Glomerular visceral epithelial cell (primary cell): Measurements from ENCODE around the gene RBMS3.

Source experiments
- DNase-seq: peaks from one replicate; pipeline ENCODE4 v3.0.0-alpha.2; 2016; ENCODE audit errors: extremely low spot score

Gene RBMS3

DNA sequence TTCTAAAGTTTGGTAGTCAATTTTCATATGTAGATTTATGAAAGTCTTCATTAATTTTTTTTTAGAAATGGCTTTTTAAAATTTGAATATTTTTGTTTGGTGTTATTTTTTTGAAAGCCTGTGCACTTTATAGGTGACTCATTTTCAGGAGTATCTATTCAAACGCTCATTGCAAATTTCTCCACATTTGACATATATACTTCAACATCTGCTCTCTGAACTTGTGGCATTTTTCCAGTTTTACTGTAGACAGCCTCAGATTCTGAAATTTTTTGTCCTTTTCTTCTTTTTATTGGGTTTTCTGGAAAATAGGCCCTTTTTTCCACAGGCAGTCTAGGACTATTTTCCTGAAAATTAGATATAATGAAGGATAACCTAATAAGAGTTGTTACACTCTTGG, 396.6 kb downstream of the RBMS3 start:
- no peak for DNase-seq

- no peak for DNase-seq
These were observed 399.1 kb downstream of the RBMS3 start for GRCh38 chr3:29679944-29680343.

DNA sequence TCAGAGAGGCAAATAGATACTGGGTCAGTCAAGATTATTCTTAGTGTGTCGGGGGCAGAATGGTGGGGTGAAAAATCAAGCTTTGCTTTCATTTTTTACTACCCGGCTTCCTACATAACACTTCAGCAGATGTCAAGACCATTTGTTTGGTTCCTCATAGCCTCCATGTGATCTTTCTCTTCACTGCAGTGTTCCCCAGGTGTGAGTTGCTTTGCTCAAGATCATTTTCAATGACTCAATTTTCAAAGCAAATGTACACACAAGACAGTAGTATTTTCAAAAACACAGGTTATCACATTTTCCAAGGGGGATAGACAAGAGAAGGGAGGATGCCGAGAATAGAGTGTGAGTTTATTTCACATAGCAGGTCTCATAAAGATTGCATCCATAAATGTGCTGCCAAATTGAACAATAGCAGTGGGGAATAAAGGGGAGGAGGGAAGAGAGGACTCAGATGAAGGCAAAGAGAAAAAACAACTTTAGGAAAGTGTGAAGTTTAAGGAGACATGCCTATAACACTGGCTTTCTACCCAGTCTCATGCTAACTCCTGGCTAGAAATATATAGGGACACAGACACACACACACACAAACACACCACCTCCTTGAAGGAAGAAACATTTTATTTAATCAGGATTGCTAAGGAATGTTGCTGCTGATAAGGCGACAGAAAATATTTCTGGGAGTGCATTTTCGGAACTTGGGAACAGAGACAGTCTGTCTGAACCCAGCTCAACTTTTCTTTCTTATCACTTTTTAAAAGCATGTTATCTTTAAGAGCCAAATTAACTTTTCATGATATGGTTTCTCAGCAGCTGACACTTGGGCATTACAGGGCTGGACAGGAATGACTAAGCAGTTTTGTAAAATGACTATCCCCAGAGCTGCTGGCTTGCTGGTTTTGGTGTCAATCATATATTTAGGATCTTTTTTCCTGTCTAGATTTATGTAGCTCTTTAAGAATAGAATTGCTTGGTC, 402.4 kb downstream of the RBMS3 start:
- DNase-seq, result peak; percentile 40

- DNase-seq, result peak; percentile 71
These were observed 406.2 kb downstream of the RBMS3 start for GRCh38 chr3:29686889-29687592.

GRCh38 chr3:29690686-29691353, 409.9 kb downstream of the RBMS3 start:
- no peak for DNase-seq

- peak; percentile 94 for DNase-seq
These were observed 413.0 kb downstream of the RBMS3 start for GRCh38 chr3:29693863-29694262.

DNA sequence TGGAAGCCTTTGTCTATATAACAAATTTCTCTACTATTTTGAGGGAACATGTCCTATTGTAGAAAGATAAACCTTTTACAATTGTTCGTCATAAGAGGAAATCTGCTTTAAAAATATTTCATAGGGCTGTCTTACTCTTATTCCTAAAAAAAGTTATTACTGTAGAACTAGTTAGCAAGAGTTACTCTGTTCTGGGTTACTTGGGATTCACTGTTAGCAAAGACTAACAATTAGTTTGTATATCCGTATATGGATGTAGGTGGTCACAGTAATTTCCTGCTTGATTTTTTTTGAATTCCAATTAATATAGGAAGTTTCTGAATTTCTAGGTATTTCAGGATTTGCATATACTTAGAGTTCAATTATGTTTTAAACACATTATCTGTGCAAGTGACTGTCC, 413.5 kb downstream of the RBMS3 start:
- no peak for DNase-seq

GRCh38 chr3:29694783-29695182, 413.9 kb downstream of the RBMS3 start:
- peak; percentile 91 for DNase-seq

GRCh38 chr3:29695201-29695600, 414.3 kb downstream of the RBMS3 start:
- no peak for DNase-seq

DNA sequence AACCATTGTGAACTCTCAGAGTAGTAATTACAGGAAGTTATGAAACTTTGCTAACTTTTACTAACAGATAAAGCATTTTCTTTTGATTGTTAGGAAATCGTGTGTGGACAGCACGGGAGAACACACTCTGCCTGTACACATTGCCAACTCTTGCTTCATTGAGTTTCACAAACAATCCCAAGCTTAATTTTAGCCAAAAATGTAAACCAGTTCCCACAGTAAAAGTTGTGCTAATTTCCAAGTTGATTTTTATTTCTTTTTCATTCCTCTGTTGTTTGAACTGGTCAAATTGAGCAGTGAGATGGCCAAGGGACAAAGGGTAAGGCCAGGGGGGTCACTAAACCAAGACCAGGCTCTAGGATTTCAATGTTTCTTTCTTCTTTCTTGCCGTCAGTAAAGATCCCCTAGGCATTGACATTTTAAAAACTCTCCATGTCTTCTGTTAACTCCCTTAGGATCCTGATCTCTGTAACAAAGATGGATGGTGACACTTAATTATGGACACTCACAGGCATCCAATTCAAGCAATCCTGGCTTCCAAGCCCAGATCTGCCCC, 414.9 kb downstream of the RBMS3 start:
- peak; percentile 29 for DNase-seq

- no peak for DNase-seq
These were observed 415.4 kb downstream of the RBMS3 start for GRCh38 chr3:29696311-29696710.

GRCh38 chr3:29697989-29698388, 417.1 kb downstream of the RBMS3 start:
- DNase-seq, result peak; percentile 30

- DNase-seq, result no peak
These were observed 419.4 kb downstream of the RBMS3 start for GRCh38 chr3:29700256-29700655.

GRCh38 chr3:29701326-29701983, 420.6 kb downstream of the RBMS3 start:
- DNase-seq, result no peak

DNA sequence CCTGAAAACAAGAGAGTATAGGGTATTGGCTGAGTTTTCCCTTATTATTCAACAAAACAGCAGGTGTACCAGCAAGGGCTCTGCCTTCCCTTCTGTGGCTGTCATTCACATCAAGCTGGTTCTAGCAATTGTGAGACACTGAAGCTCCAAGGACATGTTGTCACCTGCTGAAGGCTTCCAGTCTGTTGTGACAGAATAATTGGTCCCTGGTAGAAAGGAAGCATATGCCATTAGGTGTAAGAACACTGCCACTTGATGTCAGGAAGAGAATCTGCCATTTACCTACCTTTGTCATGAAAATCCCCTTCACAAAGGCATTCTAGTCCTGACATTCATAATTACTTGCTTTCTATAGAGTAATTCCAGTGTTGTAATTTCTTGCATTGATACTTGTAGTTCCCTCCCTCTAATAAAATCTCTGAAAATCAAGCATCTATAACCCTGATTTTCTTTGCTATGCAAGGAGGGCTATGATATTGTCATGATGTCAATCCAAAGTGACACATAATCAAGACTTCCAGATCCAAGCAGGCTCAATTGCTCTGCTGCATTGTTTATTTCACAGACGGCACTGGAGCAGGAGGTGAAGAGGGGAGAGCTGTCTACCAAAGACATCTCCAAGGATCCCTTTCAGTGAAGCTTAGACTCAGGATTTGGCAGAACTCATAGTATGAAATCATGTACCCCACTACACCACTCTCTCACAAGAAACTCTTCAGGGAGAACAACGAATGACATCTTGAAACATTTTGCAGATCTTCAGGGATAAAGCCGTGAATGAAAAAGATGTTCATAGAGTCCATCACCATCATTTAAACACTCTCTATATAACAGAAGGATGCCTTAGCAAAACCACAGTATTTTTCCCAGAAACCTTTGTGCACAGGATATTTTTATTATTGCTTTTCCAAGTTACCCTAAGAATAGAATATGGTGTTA, 425.3 kb downstream of the RBMS3 start:
- no peak for DNase-seq

DNA sequence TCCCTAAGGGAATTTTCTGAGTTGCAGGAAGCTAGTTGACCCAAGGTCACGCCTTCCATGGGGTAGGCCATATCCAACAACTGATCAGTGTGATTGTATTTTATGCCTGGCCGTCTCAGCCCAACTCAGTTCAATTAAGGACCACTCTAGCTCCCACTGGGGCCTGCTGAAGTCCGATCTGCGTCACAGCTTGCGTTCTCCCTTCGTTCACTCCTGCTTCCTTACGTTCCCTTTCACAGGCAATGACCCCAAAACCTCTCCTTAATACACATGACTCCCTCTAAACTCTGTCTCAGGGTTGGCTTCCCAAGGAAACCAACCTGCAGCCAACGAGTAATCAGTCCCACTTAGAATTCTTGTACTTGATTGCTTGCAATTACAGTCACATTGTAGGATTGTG, 428.0 kb downstream of the RBMS3 start:
- DNase-seq, result no peak

- DNase-seq, result no peak
These were observed 430.4 kb downstream of the RBMS3 start for GRCh38 chr3:29711255-29711771.

DNA sequence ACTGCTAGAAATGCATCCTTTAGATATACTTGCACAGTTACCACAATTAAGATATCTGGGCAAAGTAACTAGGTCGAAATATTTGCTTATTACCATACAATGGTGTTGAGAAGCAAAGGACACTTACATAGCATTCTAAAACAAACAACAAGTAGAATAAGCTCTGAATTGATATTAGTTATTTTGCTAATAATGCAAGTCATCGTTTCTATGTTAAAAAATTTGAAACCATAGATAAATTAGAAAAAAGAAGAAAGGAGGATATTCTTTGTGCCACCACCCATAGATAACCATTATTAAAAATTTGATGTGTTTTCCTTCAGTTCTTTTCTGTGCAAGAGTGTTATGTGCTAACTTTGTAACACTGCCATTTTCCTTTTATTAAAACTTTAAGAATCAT, 435.3 kb downstream of the RBMS3 start:
- no peak for DNase-seq

GRCh38 chr3:29718661-29719065, 437.8 kb downstream of the RBMS3 start:
- DNase-seq, result no peak

DNA sequence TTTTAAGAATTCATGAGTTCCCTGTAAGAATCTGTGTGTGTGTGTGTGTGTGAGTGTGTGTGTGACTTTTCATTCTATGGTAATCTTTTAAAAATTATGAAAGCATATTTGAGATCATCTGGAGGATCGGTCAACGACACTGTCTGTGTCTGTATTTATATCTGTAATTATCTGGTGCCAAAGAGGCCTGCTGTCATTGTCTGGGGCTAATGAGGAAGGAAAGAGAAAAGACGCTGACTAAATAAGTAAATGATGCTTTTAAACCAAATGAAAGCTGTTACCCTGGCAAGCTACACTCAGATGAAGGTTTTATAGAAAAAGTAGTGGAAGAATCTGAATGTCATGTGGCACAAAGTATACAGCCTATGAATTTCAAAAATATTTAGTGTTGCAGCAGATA, 439.8 kb downstream of the RBMS3 start:
- DNase-seq, result no peak
